A549 treated with dexamethasone at 1 μM for 4 hours (cell line): ENCODE results near the gene EPHA8. TPM values are rescaled to one million over a fixed set of nuclear protein-coding genes. Genes with fewer than 3 reads are reported as not detected.

Source experiments
- total RNA-seq: library from RNA; stranded (reverse); fragments of 200-300 nt; extraction: Qiagen RNA extraction; gene quantifications from 5 replicates; pipeline ENCODE4 v1.2.3, GENCODE V29; 2022

EPHA8 gene
- total RNA-seq = 0.02 to 0.10 TPM (median 0.05 TPM) in 4 of 5 replicates, not detected in the other

GRCh38 chr1:22562584-22563583, at the start of gene EPHA8:
EPHA8 (plus strand) TSS chr1:22563489; CDS start chr1:22563636, 147 bp downstream.

GRCh38 chr1:22636353-22636752, 73.1 kb downstream of the EPHA8 start, which contains the start of gene C1QA:
C1QA (plus strand) TSS chr1:22636628; CDS start chr1:22637617, 989 bp downstream.

GRCh38 chr1:22643381-22643780, 80.1 kb downstream of the EPHA8 start, which contains the start of gene C1QC:
C1QC (plus strand) TSS chr1:22643633; CDS start chr1:22644024, 391 bp downstream.

GRCh38 chr1:22652881-22653316, 89.6 kb downstream of the EPHA8 start, which contains the start of gene C1QB:
C1QB (plus strand) TSS chr1:22653236; CDS start chr1:22659463, 6,227 bp downstream.

Other genes starting within 250 kb of the EPHA8 start
- 3.4 to 5.8 TPM (median 5.4 TPM) in 5 replicates for gene ZBTB40, start 111.6 kb upstream of the EPHA8 start, total RNA-seq
- not detected in 5 replicates for gene C1QA, start 73.1 kb downstream of the EPHA8 start, total RNA-seq
- gene C1QC, start 80.1 kb downstream of the EPHA8 start, total RNA-seq = not detected in 5 replicates
- gene C1QB, start 89.7 kb downstream of the EPHA8 start, total RNA-seq = not detected in 5 replicates
- gene EPHB2, start 147.3 kb downstream of the EPHA8 start, total RNA-seq = 26.7 to 43.4 TPM (median 38.6 TPM) in 5 replicates